Retina (tissue), 1 donor: ENCODE results near the gene LRBA.
"Not testable (repeated sequence)": the region's sequence is repeated elsewhere in the genome, so short reads cannot be mapped to it uniquely, and the experiment has no call there.

Source experiments
- DNase-seq: peaks from one replicate; pipeline ENCODE4 v3.0.0-alpha.2; 2016

LRBA gene

DNA sequence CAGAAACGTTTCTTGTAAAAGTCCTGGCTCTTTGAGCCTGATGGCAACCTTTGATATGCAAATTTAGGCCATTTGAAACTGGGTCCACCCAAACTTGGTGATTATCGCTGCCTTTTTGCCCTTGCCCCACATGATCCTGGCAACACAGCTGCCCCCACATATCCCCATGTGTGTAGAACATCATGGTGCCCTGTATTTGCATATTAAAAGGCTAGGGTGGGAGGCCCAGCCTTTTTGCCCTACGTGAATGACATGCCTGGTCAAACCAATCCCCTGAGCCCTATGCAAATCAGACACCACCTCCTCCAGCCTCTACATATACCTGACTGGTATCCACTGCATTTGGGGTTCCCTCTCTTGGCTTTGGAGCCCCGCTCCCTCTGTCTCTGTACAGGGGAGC is 230.8 kb downstream of the LRBA start:
- DNase-seq = no peak

DNA sequence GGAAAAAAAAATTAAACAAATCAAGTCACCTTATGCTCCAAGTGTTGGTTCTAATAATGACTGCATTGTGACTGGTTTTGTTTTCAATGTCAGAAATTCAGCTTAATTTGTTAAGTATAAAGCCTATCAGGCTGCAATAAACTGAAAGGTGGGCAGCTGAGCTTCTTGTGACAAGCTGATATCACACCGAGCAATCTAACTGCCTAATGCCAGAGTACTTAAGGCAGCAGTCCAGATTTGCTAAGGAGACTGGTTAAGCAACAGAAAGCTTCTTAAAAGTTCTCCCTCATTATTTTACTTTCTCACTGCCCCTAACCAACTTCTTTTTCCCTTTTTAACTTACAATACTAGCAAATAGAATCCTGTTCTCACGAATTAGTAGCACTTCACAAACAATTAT is 232.2 kb downstream of the LRBA start:
- no peak for DNase-seq

DNA sequence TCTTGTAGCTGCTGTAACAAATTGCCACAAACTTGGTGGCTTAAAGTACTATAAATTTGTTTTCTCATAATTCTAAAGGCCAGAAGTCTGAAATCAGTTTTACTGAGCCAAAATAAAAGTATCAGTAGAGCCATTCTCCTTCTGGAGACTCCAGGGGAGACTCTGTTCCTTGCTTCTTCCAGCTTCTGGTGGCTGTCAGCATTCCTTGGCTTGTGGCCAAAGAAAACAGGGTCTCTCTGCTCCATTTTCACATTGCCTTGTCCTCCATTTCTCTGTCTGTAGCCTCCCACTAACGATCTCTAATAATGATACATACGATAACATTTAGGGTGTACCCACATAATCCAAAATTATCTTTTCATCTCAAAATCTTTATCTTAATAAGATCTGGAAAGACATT is 232.8 kb downstream of the LRBA start:
- DNase-seq = no peak

DNA sequence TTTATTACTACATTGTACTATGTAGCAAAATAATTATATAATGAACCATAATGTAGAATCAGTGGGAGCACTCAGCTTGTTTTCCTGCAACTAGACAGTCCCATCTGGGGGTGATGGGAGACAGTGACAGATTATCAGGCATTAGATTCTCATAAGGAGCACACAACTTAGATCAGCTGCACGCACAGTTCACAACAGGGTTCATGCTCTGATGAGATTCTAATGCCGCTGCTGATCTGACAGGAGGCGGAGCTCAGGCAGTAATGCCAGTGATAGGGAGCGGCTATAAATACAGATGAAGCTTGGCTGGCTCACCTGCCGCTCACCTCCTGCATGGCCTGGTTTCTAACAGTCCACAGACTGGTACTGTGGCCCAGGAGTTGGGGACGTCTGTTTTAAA is 233.9 kb downstream of the LRBA start:
- DNase-seq = no peak

DNA sequence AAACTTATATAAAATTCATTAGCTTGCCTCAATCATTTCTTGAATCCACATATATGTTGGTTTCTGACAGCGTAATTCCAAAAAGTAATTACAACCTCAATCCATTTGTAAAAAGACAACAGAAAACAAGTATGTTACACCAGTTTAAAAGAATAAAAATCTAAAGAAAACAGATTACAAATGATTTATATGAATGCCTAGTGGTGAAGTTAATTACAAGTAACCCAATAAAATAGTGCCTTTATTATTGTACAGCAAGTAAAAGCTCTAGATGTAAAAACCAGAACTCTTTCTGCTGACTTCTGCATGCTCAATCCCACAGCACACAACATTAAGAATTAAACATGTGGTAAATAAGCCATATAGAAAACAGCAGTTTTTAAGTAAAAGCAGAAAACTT is 235.4 kb downstream of the LRBA start:
- no peak for DNase-seq

DNA sequence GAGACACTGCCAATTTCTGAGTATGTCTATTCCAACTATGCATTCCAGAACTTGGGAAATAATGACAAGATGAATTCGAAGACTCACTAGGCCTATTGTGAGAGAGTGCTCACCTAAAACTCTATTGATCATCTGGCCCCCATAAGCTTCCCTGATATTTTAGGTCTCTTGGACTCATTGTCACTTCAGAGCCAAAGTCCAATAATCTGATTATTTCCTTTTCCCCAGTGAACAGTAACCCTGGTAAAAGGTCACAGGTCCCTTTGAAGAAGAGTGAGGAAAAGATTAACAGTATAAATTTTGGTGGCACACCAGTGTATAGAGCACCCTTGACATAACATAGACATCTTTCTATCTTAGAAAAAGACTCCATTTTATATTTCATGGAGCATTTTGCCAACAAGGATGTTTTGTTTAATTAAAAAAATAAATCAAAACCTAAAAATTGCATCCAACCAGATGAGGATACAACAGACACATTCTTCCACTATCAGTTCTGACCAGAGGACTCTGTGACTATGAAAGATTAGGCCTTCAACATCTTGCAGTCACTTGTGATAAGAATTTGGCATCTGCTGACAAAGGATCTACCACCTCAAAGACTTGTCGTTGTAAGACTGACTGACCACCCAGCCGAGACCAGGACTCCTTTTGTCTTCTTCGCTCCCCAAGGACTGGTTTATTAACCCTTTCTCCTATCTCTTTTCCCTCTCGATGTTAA is 241.2 kb downstream of the LRBA start:
- no peak for DNase-seq

DNA sequence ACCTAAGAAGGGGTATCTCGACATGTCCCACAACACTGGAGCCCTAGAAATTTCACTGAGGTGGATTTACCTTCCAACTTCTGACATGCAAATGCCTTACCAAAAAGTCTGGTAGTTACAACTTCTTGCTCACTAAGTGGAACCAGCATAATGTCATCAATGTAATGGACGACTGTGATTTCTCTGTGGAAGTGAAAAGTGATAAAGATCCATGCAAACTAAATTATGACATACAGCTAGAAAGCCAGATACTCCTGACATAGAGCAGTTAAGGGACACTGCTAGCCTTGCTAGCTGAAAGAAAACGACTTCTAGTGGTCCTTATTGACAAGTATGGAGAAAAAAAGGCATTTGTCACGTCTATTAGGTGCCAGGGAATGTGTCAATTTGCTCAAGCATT is 242.1 kb downstream of the LRBA start:
- no peak for DNase-seq

DNA sequence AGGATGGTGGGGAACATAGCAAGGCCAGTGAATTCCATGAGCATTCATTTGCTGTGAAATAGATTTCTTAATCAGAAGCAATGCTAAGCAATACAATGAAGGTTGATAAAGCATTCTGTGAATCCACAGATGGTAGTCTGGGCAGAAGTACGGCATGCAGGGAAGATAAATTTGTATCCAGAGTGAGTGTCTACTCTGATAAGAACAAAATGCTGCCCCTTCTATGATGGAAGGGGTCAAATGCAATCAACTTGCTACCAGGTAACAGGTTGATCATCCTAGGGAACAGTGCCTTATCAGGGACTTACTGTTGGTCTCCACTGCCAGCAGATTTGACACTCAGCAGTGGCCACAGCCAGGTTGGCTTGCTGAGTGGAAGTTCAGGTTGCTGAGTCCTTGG is 243.7 kb downstream of the LRBA start:
- DNase-seq = no peak

DNA sequence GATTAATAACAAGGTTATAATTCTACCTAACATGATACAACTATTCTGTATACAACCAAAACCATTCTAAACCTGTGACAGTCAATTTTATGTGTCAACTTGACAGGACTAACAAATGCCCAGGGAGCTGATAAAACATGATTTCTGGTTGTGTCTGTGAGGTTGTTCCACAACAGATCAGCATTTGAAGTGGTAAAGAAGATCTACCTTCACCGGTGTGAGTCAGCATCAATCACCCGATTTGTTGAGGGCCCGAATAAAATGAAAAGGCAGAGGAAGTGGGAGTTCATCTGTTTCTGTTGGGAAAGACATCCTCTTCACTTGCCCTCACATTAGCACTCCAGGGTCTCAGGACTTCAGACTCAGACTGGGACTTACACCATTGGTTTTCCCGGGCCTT is 245.2 kb downstream of the LRBA start:
- DNase-seq = no peak

DNA sequence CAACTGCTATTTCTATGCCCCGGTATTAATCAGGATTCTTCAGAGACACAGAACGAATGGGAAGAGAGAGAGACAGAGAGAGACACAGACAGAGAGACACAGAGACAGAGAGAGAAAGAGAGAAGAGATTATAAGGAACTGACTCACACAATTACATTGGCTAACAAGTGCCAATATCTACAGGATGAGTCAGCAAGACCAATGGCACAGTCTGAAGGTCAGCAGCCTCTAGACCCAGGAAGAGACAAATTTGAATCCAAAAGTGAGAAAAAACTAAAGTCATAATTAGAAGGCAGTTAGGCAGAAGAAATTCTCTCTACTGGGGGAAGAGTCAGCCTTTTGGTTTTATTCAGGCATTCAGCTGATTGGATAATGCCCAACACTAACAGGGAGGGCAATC is 245.8 kb downstream of the LRBA start:
- DNase-seq = no peak

DNA sequence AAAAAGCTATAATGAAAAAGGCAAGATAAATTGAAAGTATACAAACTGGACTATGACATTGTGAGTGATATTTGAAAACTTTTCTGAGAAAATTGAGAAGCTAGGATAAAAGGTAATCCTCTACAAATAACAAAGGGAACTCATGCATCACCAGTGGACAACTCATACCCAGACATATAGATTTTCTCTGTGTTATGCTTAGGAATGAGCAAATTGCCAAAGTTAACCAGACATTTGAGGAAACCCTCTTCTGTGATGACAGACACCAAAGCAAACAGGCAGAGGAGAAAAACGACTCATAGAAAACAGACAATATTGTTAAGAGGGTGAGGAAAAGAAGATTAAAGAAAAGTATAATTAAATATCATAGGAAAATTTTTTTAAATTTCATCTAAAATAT is 246.6 kb downstream of the LRBA start:
- DNase-seq = no peak

DNA sequence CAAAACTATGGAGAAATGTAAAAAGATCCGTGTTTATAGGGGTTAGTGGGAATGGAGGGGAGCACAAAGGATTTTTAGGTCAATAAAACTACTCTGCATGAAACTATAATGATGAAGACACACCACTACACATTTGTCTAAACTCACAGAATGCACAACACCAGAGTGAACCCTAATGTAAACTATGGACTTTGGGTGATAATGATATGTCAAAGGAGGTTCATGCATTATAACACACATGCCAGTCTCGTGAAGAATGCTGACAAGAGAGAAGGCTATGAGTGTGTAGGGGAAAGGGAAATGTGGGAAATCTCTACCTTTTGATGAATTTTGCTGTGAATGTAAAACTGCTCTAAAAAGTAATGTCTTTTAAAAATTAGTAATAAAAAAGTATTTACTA is 249.9 kb downstream of the LRBA start:
- DNase-seq = no peak

DNA sequence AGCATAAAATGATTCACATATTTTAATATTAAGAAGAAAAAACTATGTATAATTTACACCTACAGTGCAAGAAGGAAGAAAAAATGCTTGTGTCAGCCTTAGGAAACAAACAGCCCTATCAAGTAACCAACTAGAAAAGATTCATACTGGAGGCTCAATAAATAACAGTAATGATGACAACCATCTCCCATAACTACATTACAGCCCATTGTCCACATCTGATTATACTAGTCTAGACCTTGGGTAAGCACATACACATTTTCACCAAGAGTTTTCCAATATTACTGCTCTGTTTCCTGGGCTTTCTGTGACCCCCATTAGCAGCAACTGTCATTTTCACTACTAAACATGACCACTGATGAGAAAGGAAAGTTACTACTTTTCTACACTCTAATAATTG is 263.4 kb downstream of the LRBA start:
- DNase-seq = no peak

DNA sequence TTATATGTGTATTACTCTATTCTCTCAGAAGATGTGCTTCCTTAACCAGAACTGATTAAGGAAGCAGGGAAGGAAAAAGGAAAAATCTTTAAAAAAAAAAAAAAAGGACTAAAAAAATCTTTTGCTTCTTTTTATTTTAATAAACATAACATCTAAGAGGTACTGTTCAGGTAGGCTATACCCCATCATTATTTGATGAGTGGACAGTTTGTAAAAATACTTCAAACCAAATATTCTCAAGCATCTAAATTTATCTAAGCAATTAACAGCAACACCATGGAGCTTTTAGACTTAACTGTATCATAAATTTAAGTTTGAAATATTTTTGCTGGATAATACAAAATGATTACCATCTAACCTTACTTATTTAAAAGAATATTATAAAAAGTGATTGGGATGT is 264.3 kb downstream of the LRBA start:
- no peak for DNase-seq

DNA sequence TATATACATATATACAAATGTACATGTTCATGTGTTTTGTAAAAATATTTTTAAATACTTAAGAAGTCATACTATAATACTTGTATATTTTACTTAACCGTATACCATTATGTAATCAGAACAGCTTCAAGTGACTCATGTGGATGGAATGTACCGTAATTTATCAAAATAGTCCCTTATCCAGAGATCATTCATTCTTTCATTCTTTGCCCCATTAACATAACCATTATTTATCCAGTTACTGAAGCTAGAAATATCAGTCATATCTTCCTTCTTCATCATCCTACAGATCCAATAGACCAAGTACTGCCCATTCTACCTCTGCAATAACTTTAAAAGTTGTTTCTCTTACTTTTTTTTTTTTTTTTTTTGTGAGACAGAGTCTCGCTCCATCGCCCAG is 268.9 kb downstream of the LRBA start:
- no peak for DNase-seq

DNA sequence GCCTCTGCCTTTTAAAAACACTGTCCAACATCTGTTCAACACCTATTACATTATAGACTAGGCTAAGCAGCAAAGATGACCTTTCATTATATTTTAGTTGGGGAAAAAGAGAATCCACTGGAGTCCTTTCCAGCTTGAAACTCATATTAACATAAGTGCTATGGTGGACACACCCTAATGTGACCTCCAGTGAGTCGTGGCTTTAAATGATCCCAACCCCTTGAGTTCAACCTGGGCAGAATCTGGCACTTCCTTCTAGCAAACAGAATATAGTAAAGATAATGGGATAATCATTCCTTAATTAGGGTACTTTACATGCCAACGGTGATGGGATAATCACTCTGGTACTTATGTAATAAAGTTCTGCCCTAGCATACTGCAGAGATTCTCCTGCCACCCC is 270.5 kb downstream of the LRBA start:
- no peak for DNase-seq

DNA sequence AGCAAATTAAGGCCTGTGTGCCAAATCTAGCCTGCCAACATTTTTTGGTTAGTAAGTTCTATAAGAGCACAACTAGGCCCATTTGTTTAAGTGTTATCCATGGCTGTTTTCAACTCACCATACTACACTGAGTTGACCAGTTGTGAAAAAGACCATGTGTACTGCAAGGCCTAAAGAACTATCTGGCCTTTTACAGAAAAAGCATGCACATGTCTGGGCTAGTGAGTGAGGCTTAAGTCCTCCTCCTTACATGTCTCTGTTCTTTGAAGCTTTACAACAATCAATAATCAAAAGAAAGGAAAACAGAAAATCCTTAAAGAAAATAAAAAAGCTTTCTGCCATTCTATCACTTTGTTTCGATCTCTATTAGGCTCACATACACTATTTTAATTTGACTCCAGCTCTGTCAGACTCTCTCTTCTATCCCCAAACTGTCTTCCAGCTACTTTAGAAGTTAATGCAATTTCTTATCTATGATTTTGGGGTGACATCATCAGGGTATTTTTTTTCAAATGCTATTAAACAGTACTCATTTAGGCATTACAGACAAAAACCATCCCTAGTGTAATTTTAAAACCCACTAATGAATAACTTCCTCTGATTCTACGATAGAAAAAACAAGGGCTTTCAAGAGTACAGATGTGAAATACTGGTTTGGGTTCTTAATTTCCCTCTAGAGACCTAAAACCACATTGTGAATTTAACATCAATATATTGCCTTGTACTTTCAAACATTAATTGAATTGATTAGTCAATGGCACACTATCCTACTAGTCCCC is 271.3 kb downstream of the LRBA start:
- DNase-seq = no peak

DNA sequence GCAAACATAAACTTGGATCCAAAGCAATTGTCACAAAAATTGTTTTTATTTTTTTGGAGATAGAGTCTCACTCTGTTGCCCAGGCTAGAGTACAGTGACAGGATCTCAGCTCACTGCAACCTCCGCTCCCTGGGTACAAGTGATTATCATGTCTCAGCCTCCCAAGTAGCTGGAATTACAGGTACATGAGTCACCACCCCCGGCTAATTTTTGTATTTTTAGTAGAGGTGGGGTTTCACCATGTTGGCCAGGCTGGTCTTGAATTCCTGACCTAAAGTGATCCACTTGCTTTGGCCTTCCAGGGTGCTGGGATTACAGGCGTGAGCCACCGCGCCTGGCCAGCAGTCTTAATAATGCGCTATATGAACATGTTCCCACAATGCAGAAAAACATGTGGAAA is 272.2 kb downstream of the LRBA start:
- not testable (repeated sequence) for DNase-seq

DNA sequence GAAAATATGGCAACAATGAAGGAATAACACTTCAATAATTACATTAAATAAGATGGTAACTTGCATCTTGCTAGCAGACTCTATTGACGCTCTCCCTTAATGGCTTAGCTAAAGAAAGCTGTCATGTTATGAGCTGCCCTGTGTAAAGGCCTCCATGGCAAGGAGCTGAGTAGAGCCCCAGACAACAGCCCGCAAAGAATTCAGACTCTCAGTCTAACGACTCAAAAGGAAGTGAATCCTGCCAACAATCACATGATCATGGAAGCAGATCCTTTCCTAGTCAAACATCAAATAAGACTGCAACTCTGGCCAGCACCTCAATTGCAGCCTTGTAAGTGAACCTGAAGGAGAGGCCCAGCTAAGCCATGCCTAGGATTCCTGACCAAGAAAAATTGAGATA is 275.5 kb downstream of the LRBA start:
- no peak for DNase-seq

DNA sequence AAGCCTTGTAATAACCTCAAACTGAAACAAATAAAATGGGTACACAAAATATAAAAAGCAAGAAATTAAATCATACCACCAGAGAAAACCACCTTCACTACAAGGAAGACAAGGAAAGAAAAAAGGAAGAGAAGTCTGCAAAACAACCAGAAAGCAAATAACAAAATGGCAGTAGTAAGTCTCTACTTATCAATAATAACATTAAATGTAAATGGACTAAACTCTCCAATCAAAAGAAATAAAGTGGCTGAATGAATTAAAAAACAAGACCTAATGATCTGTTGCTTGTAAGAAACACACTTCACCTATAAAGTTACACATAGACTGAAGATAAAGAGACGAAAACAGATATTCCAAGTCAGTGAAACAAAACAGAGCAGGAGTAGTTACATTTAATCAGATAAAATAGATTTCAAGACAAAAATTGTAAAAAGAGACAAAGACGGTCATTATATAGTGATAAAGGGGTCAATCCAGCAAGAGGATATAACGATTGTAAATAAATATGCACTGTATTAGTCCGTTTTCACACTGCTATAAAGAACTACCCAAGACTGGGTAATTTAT is 289.0 kb downstream of the LRBA start:
- no peak for DNase-seq

DNA sequence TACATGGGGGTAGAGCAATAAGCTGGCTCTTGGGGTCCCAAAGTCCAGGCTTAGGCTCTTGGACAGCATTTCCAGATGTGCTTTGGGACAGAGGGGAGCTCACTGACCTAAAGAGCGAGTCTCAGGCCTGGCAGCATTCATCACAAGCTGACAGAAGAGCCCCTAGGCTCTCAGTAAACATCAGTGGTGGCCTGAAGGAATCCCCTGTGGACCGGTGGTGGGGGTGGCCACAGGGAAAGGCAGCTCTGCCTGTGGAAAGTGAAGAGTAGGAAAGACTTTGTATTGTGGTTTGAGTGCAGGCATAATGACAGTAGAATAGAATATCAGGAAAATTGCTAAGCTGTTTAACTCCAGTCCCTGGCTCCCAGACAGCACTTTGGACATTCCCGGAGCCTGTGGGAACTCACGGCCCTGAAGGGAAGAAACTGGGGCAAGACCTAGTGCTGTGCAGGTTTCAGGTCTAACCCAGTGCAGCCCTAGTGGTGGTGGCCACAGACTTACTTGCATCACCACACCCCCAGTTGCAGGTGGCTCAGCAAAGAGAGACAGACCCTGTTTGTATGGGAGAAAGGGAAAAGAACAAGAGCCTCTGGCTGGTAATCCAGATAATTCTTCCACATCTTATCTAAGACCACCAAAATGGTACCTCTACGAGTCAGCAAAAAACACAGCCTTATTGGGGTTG is 291.2 kb downstream of the LRBA start:
- no peak for DNase-seq

DNA sequence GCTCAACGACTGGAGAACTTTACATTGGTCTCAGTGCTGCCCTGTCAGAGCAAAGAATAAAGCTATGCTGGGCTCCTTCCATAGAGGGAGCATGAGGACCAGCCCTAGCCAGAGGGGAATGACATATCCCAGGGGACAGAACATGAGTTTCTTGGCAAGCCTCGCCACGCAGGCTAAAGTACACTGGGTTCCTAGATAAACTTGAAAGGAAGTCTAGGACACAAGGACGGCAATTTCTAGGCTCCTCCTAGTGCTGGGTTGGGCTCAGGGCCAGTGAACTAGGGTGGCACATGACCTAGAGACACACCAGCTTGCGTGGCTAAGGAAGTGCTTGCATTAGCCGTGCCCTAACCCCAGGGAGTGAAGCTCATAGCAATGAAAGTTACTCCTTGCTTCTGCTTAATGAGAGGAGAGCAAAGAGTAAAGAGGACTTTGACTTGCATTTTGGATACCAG is 292.1 kb downstream of the LRBA start:
- no peak for DNase-seq

DNA sequence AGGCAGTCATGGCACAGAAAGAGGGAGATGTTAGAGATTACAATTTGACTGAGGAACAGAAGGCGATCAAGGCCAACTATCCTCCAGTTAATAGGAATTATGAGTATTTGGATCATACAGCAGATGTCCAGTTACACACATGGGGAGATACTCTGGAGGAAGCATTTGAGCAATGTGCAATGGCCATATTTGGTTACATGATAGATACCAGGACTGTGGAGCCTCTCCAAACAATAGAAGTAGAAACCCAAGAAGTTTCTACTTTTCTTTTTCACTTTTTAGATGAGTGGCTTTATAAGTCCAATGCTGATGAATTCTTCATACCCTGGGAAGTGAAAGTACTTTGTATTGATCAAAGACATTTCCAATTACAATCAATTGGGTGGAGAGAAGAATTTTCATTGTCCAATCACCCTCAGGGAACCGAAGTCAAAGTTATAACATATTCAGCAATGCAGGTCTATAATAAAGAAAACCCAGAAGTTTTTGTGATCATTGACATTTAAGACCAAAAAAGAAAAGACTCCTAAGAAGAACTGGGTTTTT is 294.0 kb downstream of the LRBA start:
- no peak for DNase-seq
